Heart left ventricle (tissue), 16 donors: ENCODE measurements around the gene FTL. TPM values are rescaled to one million over a fixed set of nuclear protein-coding genes. Genes with fewer than 3 reads are reported as not detected.

Source experiments
- ATAC-seq, 4 donors: fragments of 200-7000 bp; cut with Tn5 transposase; one replicate each; pipeline ENCODE4 v1.9.1; 2020 to 2022; ENCODE audit warnings: moderate library complexity in 4 of 4, mild to moderate bottlenecking in 3 of 4, moderate number of reproducible peaks in 1 of 4
- DNase-seq, 5 donors: peaks; one replicate each; pipeline ENCODE4 v3.0.0-alpha.2; 2020
- H3K27ac ChIP-seq, 12 donors: fragments of 200-600 bp; sonication (generic) in 4 of 12; one replicate each; pipeline versions ENCODE4 v1.5.0 to v1.8.0; 2016 to 2022; ENCODE audit warnings: mild to moderate bottlenecking in 2 of 12
- H3K27me3 ChIP-seq, 9 donors: fragments of 200-600 bp; sonication (generic) in 2 of 9; one replicate each; pipeline versions ENCODE4 v1.5.1 to v1.8.0; 2016 to 2022; ENCODE audit warnings: mild to moderate bottlenecking in 3 of 9
- H3K36me3 ChIP-seq, 9 donors: fragments of 200-600 bp; sonication (generic) in 2 of 9; one replicate each; pipeline versions ENCODE4 v1.5.0 to v1.8.0; 2018 to 2022; ENCODE audit warnings: mild to moderate bottlenecking in 2 of 9
- H3K4me1 ChIP-seq, 12 donors: fragments of 200-600 bp; sonication (generic) in 4 of 12; one replicate each; pipeline versions ENCODE4 v1.5.0 to v1.8.0; 2016 to 2022; ENCODE audit warnings: mild to moderate bottlenecking in 3 of 12
- H3K4me3 ChIP-seq, 12 donors: fragments of 200-600 bp; sonication (generic) in 4 of 12; one replicate each; pipeline versions ENCODE4 v1.5.0 to v1.8.0; 2017 to 2022; ENCODE audit warnings: mild to moderate bottlenecking in 9 of 12, moderate library complexity in 4 of 12
- H3K9me3 ChIP-seq, 12 donors: fragments of 200-600 bp; sonication (generic) in 4 of 12; one replicate each; pipeline versions ENCODE4 v1.5.0 to v1.8.0; 2016 to 2022; ENCODE audit warnings: mild to moderate bottlenecking in 1 of 12
- CTCF ChIP-seq, 12 donors: fragments of 200-600 bp; sonication (generic) in 4 of 12; IDR thresholded peaks; one replicate each; pipeline versions ENCODE4 v1.5.0 to v1.8.0; 2018 to 2022; ENCODE audit warnings: antibody characterized with exemption in 12 of 12, mild to moderate bottlenecking in 5 of 12
- POLR2A ChIP-seq, 2 donors: fragments of 450-650 bp; IDR thresholded peaks; one replicate each; pipeline ENCODE4 v1.6.1; 2017; ENCODE audit warnings: antibody characterized with exemption in 2 of 2, mild to moderate bottlenecking in 2 of 2, moderate library complexity in 2 of 2
- WGBS, 4 donors: extraction: QIAGEN DNeasy Blood & Tissue Kit in 2 of 4; methylation state at CpG; one replicate each; pipeline versions ENCODE4 v1.1.5 to v1.1.7; 2013 to 2018; 5-methylcytosine and 5-hydroxymethylcytosine counted together
- intact Hi-C, 10 donors: fragments of 100-400 bp; cut with DNase I; formaldehyde crosslinking; loops; one replicate each; pipeline versions ENCODE4 v1.11.1 to v1.14.2; 2022
- polyA plus RNA-seq, 2 donors: library from polyadenylated mRNA; stranded (reverse); fragments of 200-250 nt; gene quantifications; one replicate each; pipeline ENCODE4 v1.2.3, GENCODE V29; 2013
- total RNA-seq, 9 donors: library from RNA; depleted of rRNA in 2 of 9; stranded (reverse); fragments of >200 nt in 2 of 9; fragmentation: NEBNext Ultra II Directional in 3 of 9; extraction: Animal tissue kit (Norgen Biotek cat#: 25700) in 3 of 9; gene quantifications; one replicate each; pipeline versions ENCODE4 v1.1.0 to v1.2.4, GENCODE V29; 2016 to 2023
- donor health status: ischemic (EF 13 %, LVEDD 7.1; RV severe dilation, severe dysfunction).
- donor health status: healthy with polysubstance abuse.
- donor health status: DM: no; HTN: yes; CAD: no.
- donor health status: DM: no; HTN: no; CAD: no.
- donor health status: ischemic (EF 25% LVEDD 6.9; RV normal size, moderate dysfunction).
- donor health status: ischemic (EF 25% LVEDD 5.7; RV mildly dilated, moderate dysfunction).
- donor health status: healthy.
- donor health status: DM: yes; HTN: yes; CAD: no.
- donor health status: ischemic (EF 35%, LVEDD 5.7; RV mildly dilated, moderate dysfunction).
- donor health status: nonischemic (EF 11% LVEDD 7.7; RV severe dilation, severe dysfunction).
- donor health status: DM: yes; HTN: yes; CAD: no.
- donor health status: PGD.
- donor health status: ischemic (EF 29% LVEDD 5.4; RV normal size, mild dysfunction).
- donor health status: nonischemic (EF 23%, LVEDD 6.1; RV moderate dilation, normal function).

FTL gene
- total and polyA plus RNA-seq, 11 donors = 484 to 6,770 (median 857) TPM

GRCh38 chr19:48962029-48962848 lies 2.9 kb upstream of the FTL start:
- Histone ChIP-seq H3K27me3 (no peaks in the 10 kb centered on the region), H3K27ac (peak overlapping the region in 11 of 12 donors; percentile 5 to 97 (median 71)), H3K36me3 (peaks cover 0 to 24% (median 13%) of the 10 kb centered on the region in 9 donors), H3K4me1 (peaks cover 10 to 50% (median 31%) of the 10 kb centered on the region in 12 donors), H3K9me3 (no peaks in the 10 kb centered on the region), H3K4me3 (peak overlapping the region in 1 of 12 donors; percentile 15)
- peak in 2 of 4 donors; percentile 14 to 17 for ATAC-seq
- intact Hi-C loops = loop anchor here in 3 of 10 donors (5.0 to 10.0 kb wide), 4 partner anchors 55 to 317 kb away; partner anchors contain the start of genes NUCB1 (in 2 of the 3), CA11 (in 1 of the 3) and PPP1R15A (in 1 of the 3)
- TF ChIP-seq CTCF (IDR thresholded peaks at IDR 0.05) = no peak
- TF ChIP-seq POLR2A (IDR thresholded peaks at IDR 0.05) = peak in 1 of 2 donors; percentile 54
- WGBS, 4 donors = 61 to 66% (median 62%) methylated on average over 22 of the region's 22 CpGs
- peak; percentile 63 to 80 (median 68) for DNase-seq

- WGBS, 4 donors = 70 to 75% (median 73%) methylated on average over 7 of the region's 7 CpGs
- ATAC-seq (no peak), DNase-seq (no peak)
- no peaks in the 10 kb centered on the region for H3K9me3 ChIP-seq
- H3K36me3 ChIP-seq = peaks cover 0 to 24% (median 15%) of the 10 kb centered on the region in 9 donors
- intact Hi-C loops = loop anchor here in 3 of 10 donors (5.0 to 10.0 kb wide), 4 partner anchors 56 to 318 kb away; partner anchors contain the start of genes NUCB1 (in 2 of the 3), CA11 (in 1 of the 3) and PPP1R15A (in 1 of the 3)
- no peak for TF ChIP-seq CTCF (IDR thresholded peaks at IDR 0.05)
- no peak for TF ChIP-seq POLR2A (IDR thresholded peaks at IDR 0.05)
- peaks cover 10 to 52% (median 36%) of the 10 kb centered on the region in 12 donors for H3K4me1 ChIP-seq
- H3K27ac ChIP-seq = peak overlapping the region in 10 of 12 donors; percentile 42 to 97 (median 81)
- no peaks in the 10 kb centered on the region for H3K27me3 ChIP-seq
- peak overlapping the region in 1 of 12 donors; percentile 15 for H3K4me3 ChIP-seq
Observed at GRCh38 chr19:48962849-48963165, 2.3 kb upstream of the FTL start.

- intact Hi-C loops = loop anchor here in 8 of 10 donors (2.0 to 10.0 kb wide), 6 partner anchors 56 to 319 kb away; partner anchors contain the start of genes PPP1R15A (in 5 of the 8), NUCB1 (in 2 of the 8) and CA11 (in 1 of the 8)
- WGBS, 4 donors = 16 to 29% (median 20%) methylated on average over 21 to 28 of the region's 28 CpGs
- Histone ChIP-seq H3K9me3 (no peaks in the 10 kb centered on the region), H3K4me3 (peak overlapping the region in 10 of 12 donors; percentile 76 to 99 (median 88)), H3K36me3 (peaks cover 0 to 27% (median 19%) of the 10 kb centered on the region in 9 donors), H3K27ac (peak overlapping the region; percentile 73 to 97 (median 93)), H3K4me1 (peaks cover 10 to 60% (median 42%) of the 10 kb centered on the region in 12 donors), H3K27me3 (no peaks in the 10 kb centered on the region)
- DNase-seq (peak; percentile 82 to 90 (median 84)), ATAC-seq (peak in 3 of 4 donors; percentile 5 to 30 (median 27))
- TF ChIP-seq POLR2A (IDR thresholded peaks at IDR 0.05) (peak in 1 of 2 donors; percentile 43), CTCF (IDR thresholded peaks at IDR 0.05) (no peak)
Observed at GRCh38 chr19:48963371-48964204, 1.5 kb upstream of the FTL start.
